Ascending aorta (tissue), 2 donors: Measurements from ENCODE around the gene NPDC1. TPM values are rescaled to one million over a fixed set of nuclear protein-coding genes. Genes with fewer than 3 reads are reported as not detected.

ENCODE experiments used
- DNase-seq, 2 donors: peaks; one replicate each; pipeline ENCODE4 v3.0.0-alpha.2; 2019; ENCODE audit warnings: low spot score in 2 of 2
- H3K27ac ChIP-seq, 2 donors: fragments of 200-600 bp; sonication (generic); one replicate each; pipeline ENCODE4 v1.5.1; 2016 to 2017; ENCODE audit warnings: mild to moderate bottlenecking in 1 of 2
- H3K27me3 ChIP-seq: fragments of 200-600 bp; sonication (generic); one replicate; pipeline ENCODE4 v1.5.1; 2017
- H3K36me3 ChIP-seq, 2 donors: fragments of 200-600 bp; sonication (generic); one replicate each; pipeline ENCODE4 v1.5.1; 2016
- H3K4me1 ChIP-seq, 2 donors: fragments of 200-600 bp; sonication (generic); one replicate each; pipeline ENCODE4 v1.5.1; 2016 to 2017; ENCODE audit warnings: mild to moderate bottlenecking in 1 of 2
- H3K4me3 ChIP-seq, 2 donors: fragments of 200-600 bp; sonication (generic); one replicate each; pipeline ENCODE4 v1.5.1; 2016 to 2017; ENCODE audit warnings: mild to moderate bottlenecking in 1 of 2
- H3K9me3 ChIP-seq, 2 donors: fragments of 200-600 bp; sonication (generic); one replicate each; pipeline ENCODE4 v1.5.1; 2016
- intact Hi-C: fragments of 100-400 bp; cut with DNase I; formaldehyde crosslinking; loops from one replicate; pipeline ENCODE4 v1.15.1; 2023
- total RNA-seq: library from RNA; depleted of rRNA; stranded (reverse); fragments of >200 nt; gene quantifications from one replicate; pipeline ENCODE4 v1.1.0, GENCODE V29; 2016
- TF ChIP-seq, protein P1 (sequence below), 3 experiments: fragments of 200-600 bp in 2 of 3; fragments of 450-650 bp in 1 of 3; sonication (generic) in 2 of 3; IDR thresholded peaks; one replicate each; pipeline ENCODE4 v1.5.1; 2016 to 2019; ENCODE audit warnings: antibody characterized with exemption in 3 of 3, mild to moderate bottlenecking in 1 of 3, moderate library complexity in 1 of 3

The NPDC1 gene
- total RNA-seq, 1 donor from 2014 or later: 579 TPM

GRCh38 chr9:137017791-137018497 lies 28.0 kb downstream of the NPDC1 start:
- intact Hi-C loops: no loop called here
- H3K4me1 ChIP-seq: no peaks in the 10 kb centered on the region
- no peak overlapping the region for H3K4me3 ChIP-seq
- H3K9me3 ChIP-seq: no peaks in the 10 kb centered on the region
- no peak overlapping the region for H3K27ac ChIP-seq
- no peak for DNase-seq
- peaks cover 43 to 62% of the 10 kb centered on the region in 2 donors for H3K36me3 ChIP-seq
- no peaks in the 10 kb centered on the region for H3K27me3 ChIP-seq
- TF ChIP-seq, protein P1, sequence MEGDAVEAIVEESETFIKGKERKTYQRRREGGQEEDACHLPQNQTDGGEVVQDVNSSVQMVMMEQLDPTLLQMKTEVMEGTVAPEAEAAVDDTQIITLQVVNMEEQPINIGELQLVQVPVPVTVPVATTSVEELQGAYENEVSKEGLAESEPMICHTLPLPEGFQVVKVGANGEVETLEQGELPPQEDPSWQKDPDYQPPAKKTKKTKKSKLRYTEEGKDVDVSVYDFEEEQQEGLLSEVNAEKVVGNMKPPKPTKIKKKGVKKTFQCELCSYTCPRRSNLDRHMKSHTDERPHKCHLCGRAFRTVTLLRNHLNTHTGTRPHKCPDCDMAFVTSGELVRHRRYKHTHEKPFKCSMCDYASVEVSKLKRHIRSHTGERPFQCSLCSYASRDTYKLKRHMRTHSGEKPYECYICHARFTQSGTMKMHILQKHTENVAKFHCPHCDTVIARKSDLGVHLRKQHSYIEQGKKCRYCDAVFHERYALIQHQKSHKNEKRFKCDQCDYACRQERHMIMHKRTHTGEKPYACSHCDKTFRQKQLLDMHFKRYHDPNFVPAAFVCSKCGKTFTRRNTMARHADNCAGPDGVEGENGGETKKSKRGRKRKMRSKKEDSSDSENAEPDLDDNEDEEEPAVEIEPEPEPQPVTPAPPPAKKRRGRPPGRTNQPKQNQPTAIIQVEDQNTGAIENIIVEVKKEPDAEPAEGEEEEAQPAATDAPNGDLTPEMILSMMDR (IDR thresholded peaks at IDR 0.05): no peak

DNA sequence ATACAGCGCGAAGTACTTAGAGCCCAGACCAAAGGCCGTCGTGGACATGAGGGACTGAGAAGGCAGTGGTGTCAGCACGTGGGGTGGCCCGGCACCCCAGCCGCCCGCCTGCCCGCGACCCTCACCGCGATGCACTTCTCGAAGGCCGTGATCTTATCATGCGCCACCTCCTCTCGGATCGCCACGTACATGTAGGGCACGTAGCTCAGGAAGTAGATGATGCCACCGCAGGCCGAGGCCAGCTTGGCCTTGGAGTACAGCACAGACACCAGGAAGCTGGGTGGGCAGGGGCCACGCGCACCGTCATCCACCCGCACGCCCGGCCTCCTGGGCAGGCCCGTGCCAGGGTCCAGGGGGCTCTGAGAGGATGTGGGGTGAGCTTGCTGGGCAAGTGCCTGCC lies 28.9 kb downstream of the NPDC1 start:
- H3K27me3 ChIP-seq: no peaks in the 10 kb centered on the region
- intact Hi-C loops: no loop called here
- no peak overlapping the region for H3K4me3 ChIP-seq
- no peaks in the 10 kb centered on the region for H3K4me1 ChIP-seq
- peaks cover 43 to 71% of the 10 kb centered on the region in 2 donors for H3K36me3 ChIP-seq
- no peaks in the 10 kb centered on the region for H3K9me3 ChIP-seq
- TF ChIP-seq, protein P1 (IDR thresholded peaks at IDR 0.05): no peak
- H3K27ac ChIP-seq: no peak overlapping the region
- DNase-seq: no peak

DNA sequence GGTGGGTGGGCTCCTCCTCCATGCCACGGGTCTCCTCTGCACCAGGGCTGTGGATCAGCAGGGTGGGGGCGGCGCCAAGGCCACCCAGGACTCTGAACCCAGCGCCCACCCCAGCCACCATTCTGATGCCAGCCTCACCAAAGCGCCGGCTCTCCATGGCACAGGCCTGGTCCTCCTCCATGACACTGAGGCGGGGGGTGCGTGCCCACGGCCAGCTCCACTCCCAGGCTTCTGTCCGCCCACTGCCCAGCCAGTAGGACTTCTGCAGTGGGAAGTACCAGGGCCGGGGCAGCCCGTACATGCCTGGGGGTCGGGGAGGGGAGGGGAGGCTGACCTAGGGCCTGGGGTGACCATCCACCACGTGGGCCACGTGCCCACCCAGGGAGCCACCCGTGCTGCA lies 29.5 kb downstream of the NPDC1 start:
- H3K27ac ChIP-seq: no peak overlapping the region
- intact Hi-C loops: no loop called here
- H3K27me3 ChIP-seq: no peaks in the 10 kb centered on the region
- DNase-seq: no peak
- TF ChIP-seq, protein P1 (IDR thresholded peaks at IDR 0.05): no peak
- peaks cover 47 to 77% of the 10 kb centered on the region in 2 donors for H3K36me3 ChIP-seq
- no peaks in the 10 kb centered on the region for H3K9me3 ChIP-seq
- no peaks in the 10 kb centered on the region for H3K4me1 ChIP-seq
- H3K4me3 ChIP-seq: no peak overlapping the region

GRCh38 chr9:137015976-137016375 lies 30.0 kb downstream of the NPDC1 start:
- no peaks in the 10 kb centered on the region for H3K9me3 ChIP-seq
- H3K36me3 ChIP-seq: peaks cover 49 to 80% of the 10 kb centered on the region in 2 donors
- H3K4me3 ChIP-seq: no peak overlapping the region
- DNase-seq: no peak
- no peaks in the 10 kb centered on the region for H3K27me3 ChIP-seq
- no peak overlapping the region for H3K27ac ChIP-seq
- intact Hi-C loops: no loop called here
- TF ChIP-seq, protein P1 (IDR thresholded peaks at IDR 0.05): no peak
- H3K4me1 ChIP-seq: no peaks in the 10 kb centered on the region

GRCh38 chr9:137015540-137015930 lies 30.4 kb downstream of the NPDC1 start:
- H3K36me3 ChIP-seq: peaks cover 50 to 76% of the 10 kb centered on the region in 2 donors

More at GRCh38 chr9:137015540-137015930, 30.4 kb downstream of the NPDC1 start:
- no peaks in the 10 kb centered on the region for H3K9me3 ChIP-seq
- H3K4me1 ChIP-seq: no peaks in the 10 kb centered on the region
- no peak for DNase-seq
- H3K4me3 ChIP-seq: no peak overlapping the region
- no peak overlapping the region for H3K27ac ChIP-seq
- intact Hi-C loops: no loop called here
- TF ChIP-seq, protein P1 (IDR thresholded peaks at IDR 0.05): no peak
- H3K27me3 ChIP-seq: no peaks in the 10 kb centered on the region
